ENCODE data around the gene TSTD1.
"Not testable (repeated sequence)": the region's sequence is repeated elsewhere in the genome, so short reads cannot be mapped to it uniquely, and the experiment has no call there.

DNA sequence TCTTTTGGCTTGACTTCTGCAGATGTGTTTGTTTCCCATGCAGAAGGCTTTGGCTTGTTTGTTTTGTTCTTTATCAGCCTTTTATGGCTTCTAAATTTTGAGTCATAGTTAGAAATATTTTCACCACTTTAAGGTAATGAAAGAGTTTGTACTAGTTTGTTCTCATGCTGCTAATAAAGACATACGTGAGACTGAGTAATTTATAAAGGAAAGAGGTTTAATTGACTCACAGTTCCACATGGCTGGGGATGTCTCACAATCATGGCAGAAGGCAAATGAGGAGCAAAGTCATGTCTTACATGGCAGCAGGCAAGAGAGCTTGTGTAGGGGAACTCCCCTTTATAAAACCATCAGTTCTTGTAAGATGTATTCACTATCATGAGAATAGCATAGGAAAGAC, 11.8 kb downstream of the TSTD1 start:
- not testable (repeated sequence) for TF ChIP-seq POLR2A (IDR thresholded peaks at IDR 0.05)
- TF ChIP-seq, protein P1, sequence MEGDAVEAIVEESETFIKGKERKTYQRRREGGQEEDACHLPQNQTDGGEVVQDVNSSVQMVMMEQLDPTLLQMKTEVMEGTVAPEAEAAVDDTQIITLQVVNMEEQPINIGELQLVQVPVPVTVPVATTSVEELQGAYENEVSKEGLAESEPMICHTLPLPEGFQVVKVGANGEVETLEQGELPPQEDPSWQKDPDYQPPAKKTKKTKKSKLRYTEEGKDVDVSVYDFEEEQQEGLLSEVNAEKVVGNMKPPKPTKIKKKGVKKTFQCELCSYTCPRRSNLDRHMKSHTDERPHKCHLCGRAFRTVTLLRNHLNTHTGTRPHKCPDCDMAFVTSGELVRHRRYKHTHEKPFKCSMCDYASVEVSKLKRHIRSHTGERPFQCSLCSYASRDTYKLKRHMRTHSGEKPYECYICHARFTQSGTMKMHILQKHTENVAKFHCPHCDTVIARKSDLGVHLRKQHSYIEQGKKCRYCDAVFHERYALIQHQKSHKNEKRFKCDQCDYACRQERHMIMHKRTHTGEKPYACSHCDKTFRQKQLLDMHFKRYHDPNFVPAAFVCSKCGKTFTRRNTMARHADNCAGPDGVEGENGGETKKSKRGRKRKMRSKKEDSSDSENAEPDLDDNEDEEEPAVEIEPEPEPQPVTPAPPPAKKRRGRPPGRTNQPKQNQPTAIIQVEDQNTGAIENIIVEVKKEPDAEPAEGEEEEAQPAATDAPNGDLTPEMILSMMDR (IDR thresholded peaks at IDR 0.05 in 8 of 11, conservative IDR thresholded peaks at IDR 0.05 in 3 of 11): not testable (repeated sequence)

Data from spleen (tissue), 7 donors.